Neural cell (in vitro differentiated cells): Measurements from ENCODE around the gene WDFY3. TPM values are rescaled to one million over a fixed set of nuclear protein-coding genes. Genes with fewer than 3 reads are reported as not detected.

Experiments used
- H2AFZ ChIP-seq: fragments of 200-600, 300-800 bp; sonication (generic), shearing (Covaris generic); 2 replicates; pipeline ENCODE4 v1.6.0; 2014; ENCODE audit warnings: low read depth, mild to moderate bottlenecking, antibody characterized with exemption, low read length, moderate library complexity
- H3F3A ChIP-seq: fragments of 200-600 bp; shearing (Covaris generic); 2 replicates; pipeline ENCODE4 v1.6.1; 2016; ENCODE audit warnings: mild to moderate bottlenecking, moderate library complexity, mixed read lengths, antibody characterized with exemption, low read length; ENCODE audit not compliant: insufficient read depth, poor library complexity, severe bottlenecking
- H3K27ac ChIP-seq: fragments of 200-600, 300-800 bp; sonication (generic), shearing (Covaris generic); 2 replicates; pipeline ENCODE4 v1.5.1; 2014; ENCODE audit warnings: mild to moderate bottlenecking, low read length, moderate library complexity
- H3K27me3 ChIP-seq: fragments of 300-800, 200-600 bp; sonication (generic), shearing (Covaris generic); 2 replicates; pipeline ENCODE4 v1.6.0; 2014; ENCODE audit warnings: mild to moderate bottlenecking, low read depth, low read length, moderate library complexity; ENCODE audit not compliant: insufficient read depth
- H3K36me3 ChIP-seq: fragments of 300-800, 200-600 bp; sonication (generic), shearing (Covaris generic); 2 replicates; pipeline ENCODE4 v1.5.1; 2014; ENCODE audit warnings: mild to moderate bottlenecking, antibody characterized with exemption, low read length, moderate library complexity; ENCODE audit not compliant: insufficient read depth
- H3K4me2 ChIP-seq: fragments of 300-800, 200-600 bp; sonication (generic), shearing (Covaris generic); 2 replicates; pipeline ENCODE4 v1.6.0; 2014; ENCODE audit warnings: mild to moderate bottlenecking, low read length
- H3K4me3 ChIP-seq: fragments of 300-800, 200-600 bp; sonication (generic), shearing (Covaris generic); 2 replicates; pipeline ENCODE4 v1.5.1; 2014; ENCODE audit warnings: mild to moderate bottlenecking, low read length, moderate library complexity
- H3K79me2 ChIP-seq: fragments of 200-600 bp; shearing (Covaris generic); replicated peaks from 2 replicates; pipeline ENCODE4 v1.6.0; 2014; ENCODE audit warnings: mild to moderate bottlenecking, low read length, moderate library complexity; ENCODE audit not compliant: insufficient read depth
- H3K9ac ChIP-seq: fragments of 300-800, 200-600 bp; sonication (generic), shearing (Covaris generic); 2 replicates; pipeline ENCODE4 v1.6.1; 2016; ENCODE audit warnings: mild to moderate bottlenecking, low read length, mixed read lengths
- H3K9me2 ChIP-seq: fragments of 200-600 bp; shearing (Covaris generic); 2 replicates; pipeline ENCODE4 v1.6.1; 2016; ENCODE audit warnings: mild to moderate bottlenecking, low read length, mixed read lengths; ENCODE audit not compliant: insufficient read depth
- H3K9me3 ChIP-seq: fragments of 200-600, 300-800 bp; sonication (generic), shearing (Covaris generic); 2 replicates; pipeline ENCODE4 v1.6.1; 2016; ENCODE audit warnings: mild to moderate bottlenecking, mixed run types, low read length, moderate library complexity, mixed read lengths
- H4K20me1 ChIP-seq: fragments of 200-600 bp; shearing (Covaris generic); 2 replicates; pipeline ENCODE4 v1.6.1; 2016; ENCODE audit warnings: mild to moderate bottlenecking, mixed run types; ENCODE audit not compliant: insufficient read depth
- CTCF ChIP-seq: fragments of 450-650 bp; IDR thresholded peaks from 2 replicates; pipeline ENCODE4 v1.5.1; 2014; ENCODE audit warnings: antibody characterized with exemption, mild to moderate bottlenecking, moderate library complexity; ENCODE audit not compliant: poor library complexity, severe bottlenecking
- EP300 ChIP-seq: fragments of 450-650 bp; conservative IDR thresholded peaks from 2 replicates; pipeline ENCODE4 v1.6.1; 2014; ENCODE audit warnings: antibody characterized with exemption, mild to moderate bottlenecking, moderate library complexity; ENCODE audit not compliant: poor library complexity, severe bottlenecking
- EZH2 ChIP-seq: fragments of 200-600, 300-800 bp; shearing (Covaris generic), sonication (generic); IDR thresholded peaks from 2 replicates; pipeline ENCODE4 v1.6.1; 2014; ENCODE audit warnings: antibody characterized with exemption, low read length, borderline replicate concordance, mild to moderate bottlenecking; ENCODE audit not compliant: insufficient read depth, poor library complexity, severe bottlenecking
- MXI1 ChIP-seq: fragments of 450-650 bp; conservative IDR thresholded peaks from 2 replicates; pipeline ENCODE4 v1.6.1; 2014; ENCODE audit warnings: antibody characterized with exemption, mild to moderate bottlenecking; ENCODE audit not compliant: poor library complexity, severe bottlenecking
- POLR2AphosphoS5 ChIP-seq: IDR thresholded peaks from 2 replicates; pipeline ENCODE4 v1.6.1; 2012
- RAD21 ChIP-seq: fragments of 450-650 bp; conservative IDR thresholded peaks from 2 replicates; pipeline ENCODE4 v1.6.1; 2014; ENCODE audit warnings: antibody characterized with exemption, mild to moderate bottlenecking, moderate library complexity
- REST ChIP-seq: IDR thresholded peaks from 2 replicates; pipeline ENCODE4 v1.6.1; 2012; ENCODE audit warnings: borderline replicate concordance
- SMC3 ChIP-seq: fragments of 450-650 bp; conservative IDR thresholded peaks from 2 replicates; pipeline ENCODE4 v1.6.1; 2014; ENCODE audit warnings: antibody characterized with exemption, mild to moderate bottlenecking, moderate library complexity; ENCODE audit not compliant: poor library complexity
- TAF1 ChIP-seq: IDR thresholded peaks from 2 replicates; pipeline ENCODE4 v1.6.1; 2012; ENCODE audit warnings: low read depth
- polyA plus RNA-seq: library from polyadenylated mRNA; depleted of rRNA; stranded (reverse); fragments of >200 nt; gene quantifications from 2 replicates; pipeline ENCODE4 v1.2.3, GENCODE V29; 2014

The WDFY3 gene
- polyA plus RNA-seq, 1 donor from 2014 or later = 39.8 TPM

- H3K4me2 ChIP-seq = no peak overlapping the region
- no peaks in the 10 kb centered on the region for H3K79me2 ChIP-seq
- TF ChIP-seq TAF1 (no peak), EZH2 (no peak), RAD21 (no peak), EP300 (no peak), POLR2AphosphoS5 (no peak), MXI1 (no peak), SMC3 (no peak), REST (no peak), CTCF (no peak)
- no peaks in the 10 kb centered on the region for H4K20me1 ChIP-seq
- H2AFZ ChIP-seq = no peak overlapping the region
- H3K9ac ChIP-seq = no peak overlapping the region
- no peaks in the 10 kb centered on the region for H3F3A ChIP-seq
- no peaks in the 10 kb centered on the region for H3K27me3 ChIP-seq
- H3K4me3 ChIP-seq = no peak overlapping the region
- H3K36me3 ChIP-seq = peaks cover 11% of the 10 kb centered on the region
- no peaks in the 10 kb centered on the region for H3K9me3 ChIP-seq
- H3K27ac ChIP-seq = no peak overlapping the region
- H3K9me2 ChIP-seq = no peaks in the 10 kb centered on the region
These were observed 167.2 kb downstream of the WDFY3 start for GRCh38 chr4:84799318-84799717.

GRCh38 chr4:84796394-84796793, 170.1 kb downstream of the WDFY3 start:
- Histone ChIP-seq H3F3A (no peaks in the 10 kb centered on the region), H3K4me3 (no peak overlapping the region), H2AFZ (no peak overlapping the region), H3K27ac (no peak overlapping the region), H3K9ac (no peak overlapping the region), H3K9me3 (no peaks in the 10 kb centered on the region), H3K79me2 (no peaks in the 10 kb centered on the region), H3K27me3 (no peaks in the 10 kb centered on the region), H3K9me2 (no peaks in the 10 kb centered on the region), H4K20me1 (no peaks in the 10 kb centered on the region), H3K4me2 (no peak overlapping the region), H3K36me3 (peaks cover 4% of the 10 kb centered on the region)
- TF ChIP-seq CTCF (no peak), RAD21 (no peak), SMC3 (no peak), REST (no peak), EZH2 (no peak), TAF1 (no peak), EP300 (no peak), MXI1 (no peak), POLR2AphosphoS5 (no peak)
